ENCODE measurements around the gene BGLAP. TPM values are rescaled to one million over a fixed set of nuclear protein-coding genes. Genes with fewer than 3 reads are reported as not detected.

Gene BGLAP
- total RNA-seq, 1 experiment from 2014 or later: 2.3 TPM

DNA sequence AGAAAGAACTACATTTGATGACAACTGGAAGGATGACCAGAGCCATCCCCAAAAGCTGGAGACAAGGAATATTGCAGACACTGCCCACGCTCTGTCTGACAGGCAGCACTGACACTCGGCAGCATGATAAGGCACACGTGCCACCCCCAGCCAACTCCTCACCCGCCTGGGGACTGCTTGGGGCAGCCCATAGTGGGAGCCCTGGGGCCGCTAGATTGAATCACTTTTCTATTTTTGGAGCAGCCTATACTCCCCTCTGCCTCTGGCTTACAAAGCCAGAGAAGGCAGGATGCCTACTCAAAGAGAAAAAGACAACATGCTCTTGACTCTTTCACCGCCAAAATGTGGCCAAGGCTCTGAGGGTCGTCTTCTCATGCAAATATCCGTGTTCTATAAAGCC lies 39.3 kb downstream of the BGLAP start:
- no peak for TF ChIP-seq IRF2 (CRISPR knock-in tag; IDR thresholded peaks at IDR 0.05; ENCODE audit: borderline replicate concordance, low read depth)
- TF ChIP-seq OVOL2 (CRISPR knock-in tag; IDR thresholded peaks at IDR 0.05; ENCODE audit: borderline replicate concordance): no peak
- CTCF ChIA-PET: interaction anchor here (1.3 to 2.3 kb wide), 6 partner anchors 13 to 165 kb away, joined by 3 to 6 read pairs (median 4); partner anchors contain the start of gene SLC25A44
- peaks cover 24% of the 10 kb centered on the region for H3K4me1 Mint-ChIP-seq
- H3K9me3 Mint-ChIP-seq: no peaks in the 10 kb centered on the region
- peaks cover 26% of the 10 kb centered on the region for H3K36me3 Mint-ChIP-seq
- peak overlapping the region; percentile 97 for H3K4me3 Mint-ChIP-seq
- DNase-seq (ENCODE audit: low spot score) (no peak), ATAC-seq (no peak)
- H3K27ac Mint-ChIP-seq: peak overlapping the region; percentile 95
- no peaks in the 10 kb centered on the region for H3K27me3 Mint-ChIP-seq (ENCODE audit: low read depth)
- POLR2A ChIA-PET: interaction anchor here (0.5 to 1.0 kb wide), 2 partner anchors 26 to 136 kb away, joined by 3 read pairs; no protein-coding TSS in a partner anchor

DNA sequence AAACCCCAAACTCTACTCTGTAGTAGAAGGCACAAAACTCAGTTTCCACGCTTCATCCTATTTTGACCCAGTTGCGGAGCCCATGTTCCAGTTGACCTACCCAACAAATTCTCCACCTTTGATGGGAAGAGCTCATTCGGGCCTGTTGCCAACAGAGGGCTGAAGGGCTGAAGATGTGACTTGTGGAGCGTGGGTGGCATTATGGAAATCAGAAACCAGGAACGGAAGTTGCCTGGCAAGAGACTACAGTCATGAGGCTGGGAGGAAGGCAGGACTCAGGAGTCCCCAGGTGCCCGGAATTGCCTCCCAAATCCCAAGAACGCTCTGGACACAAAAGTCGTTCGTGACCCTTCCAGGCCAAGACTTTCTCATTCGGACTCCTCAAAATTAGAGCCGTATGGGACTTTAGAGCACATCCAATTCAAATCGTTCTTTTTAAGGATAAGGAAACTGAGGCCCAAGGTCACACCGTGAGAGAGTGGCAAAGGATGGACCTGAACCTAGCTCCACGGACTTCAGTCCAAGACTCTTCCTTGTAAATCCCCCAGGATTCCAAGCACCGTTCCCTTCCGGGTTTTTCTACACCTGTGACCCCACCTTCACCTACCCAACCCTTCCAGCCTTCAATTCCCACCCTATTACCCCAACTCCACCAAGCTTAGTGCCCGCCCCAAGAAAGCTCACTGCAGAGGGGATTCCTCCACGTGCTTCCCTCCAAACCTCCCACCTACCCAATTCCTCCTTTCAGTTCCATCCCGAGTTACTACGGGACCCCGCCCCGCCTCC lies 39.9 kb downstream of the BGLAP start:
- peaks cover 20% of the 10 kb centered on the region for H3K36me3 Mint-ChIP-seq
- no peaks in the 10 kb centered on the region for H3K27me3 Mint-ChIP-seq (ENCODE audit: low read depth)
- H3K4me1 Mint-ChIP-seq: peaks cover 24% of the 10 kb centered on the region
- peak overlapping the region; percentile 97 for H3K4me3 Mint-ChIP-seq
- TF ChIP-seq, protein P1, sequence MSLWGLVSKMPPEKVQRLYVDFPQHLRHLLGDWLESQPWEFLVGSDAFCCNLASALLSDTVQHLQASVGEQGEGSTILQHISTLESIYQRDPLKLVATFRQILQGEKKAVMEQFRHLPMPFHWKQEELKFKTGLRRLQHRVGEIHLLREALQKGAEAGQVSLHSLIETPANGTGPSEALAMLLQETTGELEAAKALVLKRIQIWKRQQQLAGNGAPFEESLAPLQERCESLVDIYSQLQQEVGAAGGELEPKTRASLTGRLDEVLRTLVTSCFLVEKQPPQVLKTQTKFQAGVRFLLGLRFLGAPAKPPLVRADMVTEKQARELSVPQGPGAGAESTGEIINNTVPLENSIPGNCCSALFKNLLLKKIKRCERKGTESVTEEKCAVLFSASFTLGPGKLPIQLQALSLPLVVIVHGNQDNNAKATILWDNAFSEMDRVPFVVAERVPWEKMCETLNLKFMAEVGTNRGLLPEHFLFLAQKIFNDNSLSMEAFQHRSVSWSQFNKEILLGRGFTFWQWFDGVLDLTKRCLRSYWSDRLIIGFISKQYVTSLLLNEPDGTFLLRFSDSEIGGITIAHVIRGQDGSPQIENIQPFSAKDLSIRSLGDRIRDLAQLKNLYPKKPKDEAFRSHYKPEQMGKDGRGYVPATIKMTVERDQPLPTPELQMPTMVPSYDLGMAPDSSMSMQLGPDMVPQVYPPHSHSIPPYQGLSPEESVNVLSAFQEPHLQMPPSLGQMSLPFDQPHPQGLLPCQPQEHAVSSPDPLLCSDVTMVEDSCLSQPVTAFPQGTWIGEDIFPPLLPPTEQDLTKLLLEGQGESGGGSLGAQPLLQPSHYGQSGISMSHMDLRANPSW (CRISPR knock-in tag; conservative IDR thresholded peaks at IDR 0.05; ENCODE audit: low read depth): no peak
- TF ChIP-seq, protein P2, sequence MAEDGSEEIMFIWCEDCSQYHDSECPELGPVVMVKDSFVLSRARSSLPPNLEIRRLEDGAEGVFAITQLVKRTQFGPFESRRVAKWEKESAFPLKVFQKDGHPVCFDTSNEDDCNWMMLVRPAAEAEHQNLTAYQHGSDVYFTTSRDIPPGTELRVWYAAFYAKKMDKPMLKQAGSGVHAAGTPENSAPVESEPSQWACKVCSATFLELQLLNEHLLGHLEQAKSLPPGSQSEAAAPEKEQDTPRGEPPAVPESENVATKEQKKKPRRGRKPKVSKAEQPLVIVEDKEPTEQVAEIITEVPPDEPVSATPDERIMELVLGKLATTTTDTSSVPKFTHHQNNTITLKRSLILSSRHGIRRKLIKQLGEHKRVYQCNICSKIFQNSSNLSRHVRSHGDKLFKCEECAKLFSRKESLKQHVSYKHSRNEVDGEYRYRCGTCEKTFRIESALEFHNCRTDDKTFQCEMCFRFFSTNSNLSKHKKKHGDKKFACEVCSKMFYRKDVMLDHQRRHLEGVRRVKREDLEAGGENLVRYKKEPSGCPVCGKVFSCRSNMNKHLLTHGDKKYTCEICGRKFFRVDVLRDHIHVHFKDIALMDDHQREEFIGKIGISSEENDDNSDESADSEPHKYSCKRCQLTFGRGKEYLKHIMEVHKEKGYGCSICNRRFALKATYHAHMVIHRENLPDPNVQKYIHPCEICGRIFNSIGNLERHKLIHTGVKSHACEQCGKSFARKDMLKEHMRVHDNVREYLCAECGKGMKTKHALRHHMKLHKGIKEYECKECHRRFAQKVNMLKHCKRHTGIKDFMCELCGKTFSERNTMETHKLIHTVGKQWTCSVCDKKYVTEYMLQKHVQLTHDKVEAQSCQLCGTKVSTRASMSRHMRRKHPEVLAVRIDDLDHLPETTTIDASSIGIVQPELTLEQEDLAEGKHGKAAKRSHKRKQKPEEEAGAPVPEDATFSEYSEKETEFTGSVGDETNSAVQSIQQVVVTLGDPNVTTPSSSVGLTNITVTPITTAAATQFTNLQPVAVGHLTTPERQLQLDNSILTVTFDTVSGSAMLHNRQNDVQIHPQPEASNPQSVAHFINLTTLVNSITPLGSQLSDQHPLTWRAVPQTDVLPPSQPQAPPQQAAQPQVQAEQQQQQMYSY (CRISPR knock-in tag; IDR thresholded peaks at IDR 0.05): peak; percentile 95
- CTCF ChIA-PET: interaction anchor here (0.7 to 2.4 kb wide), 19 partner anchors 12 to 185 kb away, joined by 3 to 18 read pairs (median 5); partner anchors contain the start of genes CCT3, PMF1, SLC25A44 and TSACC
- peak overlapping the region; percentile 95 for H3K27ac Mint-ChIP-seq
- peak; percentile 19; the same call in 1 of the 2 replicates for ATAC-seq
- H3K9me3 Mint-ChIP-seq: no peaks in the 10 kb centered on the region
- POLR2A ChIA-PET: interaction anchor here (0.5 to 2.0 kb wide), 9 partner anchors 9 to 219 kb away, joined by 3 to 10 read pairs (median 5); partner anchors contain the start of genes CCT3 and TSACC
- DNase-seq (ENCODE audit: low spot score): no peak

DNA sequence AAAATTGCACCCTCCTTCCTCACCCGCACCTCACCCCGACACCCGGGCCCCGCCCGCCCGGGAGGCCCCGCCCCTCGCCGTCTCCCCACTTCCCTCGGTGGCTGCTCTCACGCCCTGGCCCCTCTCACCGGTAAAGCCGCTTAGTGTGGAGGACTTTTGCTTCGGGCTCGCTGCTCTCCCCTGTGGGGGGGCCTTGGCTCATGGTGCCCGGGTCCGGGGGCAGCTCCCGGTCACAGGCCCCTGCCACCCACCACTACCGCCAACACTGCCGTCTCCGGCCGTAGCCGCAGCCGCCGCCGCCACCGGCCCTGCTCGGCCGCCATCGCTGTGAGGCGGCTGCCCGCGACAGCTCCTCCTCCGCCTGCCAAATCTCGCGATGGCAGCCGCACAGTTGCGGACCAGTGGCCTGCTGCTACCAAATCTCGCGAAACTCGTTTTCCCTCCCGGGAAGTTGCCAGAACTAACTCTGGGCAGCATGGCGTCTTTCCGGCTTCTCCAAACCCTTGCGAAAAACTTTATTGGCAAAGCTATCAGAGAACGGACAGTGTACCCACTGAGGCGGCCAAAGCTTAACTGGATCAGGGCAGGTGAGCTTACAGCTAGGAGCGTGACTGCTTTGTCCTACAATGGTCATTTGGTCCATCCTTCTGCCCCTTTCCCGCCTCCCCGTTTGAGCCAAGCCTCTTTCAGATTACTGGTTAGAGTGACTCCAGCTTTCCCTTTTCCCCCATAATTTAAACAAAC lies 40.7 kb downstream of the BGLAP start, which contains the start of gene SMG5:
SMG5 (minus strand) TSS at position 347 of the 744 bp plus-strand sequence; CDS start at position 202, 145 bp downstream.
- Mint-ChIP-seq H3K4me1 (peaks cover 24% of the 10 kb centered on the region), H3K4me3 (peak within 1 kb of the TSS; percentile 97), H3K36me3 (peaks cover 13% of the 10 kb centered on the region), H3K27ac (peak within 1 kb of the TSS; percentile 97), H3K27me3 (ENCODE audit: low read depth) (no peaks in the 10 kb centered on the region), H3K9me3 (no peaks in the 10 kb centered on the region)
- ChIA-PET POLR2A (interaction anchor here (0.5 to 2.0 kb wide), 13 partner anchors 10 to 1989 kb away, joined by 3 to 10 read pairs (median 4); partner anchors contain the start of genes CCT3, PMF1 and TSACC), CTCF (interaction anchor here (0.7 to 2.4 kb wide), 26 partner anchors 11 to 345 kb away, joined by 3 to 18 read pairs (median 5); partner anchors contain the start of genes CCT3, PMF1, SLC25A44 and TSACC)
- DNase-seq (ENCODE audit: low spot score): peak; percentile 97
- ATAC-seq: peak; percentile 94
- TF ChIP-seq NR2C2 (CRISPR knock-in tag; IDR thresholded peaks at IDR 0.05): no peak
- TF ChIP-seq, protein P3, sequence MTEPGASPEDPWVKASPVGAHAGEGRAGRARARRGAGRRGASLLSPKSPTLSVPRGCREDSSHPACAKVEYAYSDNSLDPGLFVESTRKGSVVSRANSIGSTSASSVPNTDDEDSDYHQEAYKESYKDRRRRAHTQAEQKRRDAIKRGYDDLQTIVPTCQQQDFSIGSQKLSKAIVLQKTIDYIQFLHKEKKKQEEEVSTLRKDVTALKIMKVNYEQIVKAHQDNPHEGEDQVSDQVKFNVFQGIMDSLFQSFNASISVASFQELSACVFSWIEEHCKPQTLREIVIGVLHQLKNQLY (CRISPR knock-in tag; IDR thresholded peaks at IDR 0.05): no peak
- TF ChIP-seq, protein P4, sequence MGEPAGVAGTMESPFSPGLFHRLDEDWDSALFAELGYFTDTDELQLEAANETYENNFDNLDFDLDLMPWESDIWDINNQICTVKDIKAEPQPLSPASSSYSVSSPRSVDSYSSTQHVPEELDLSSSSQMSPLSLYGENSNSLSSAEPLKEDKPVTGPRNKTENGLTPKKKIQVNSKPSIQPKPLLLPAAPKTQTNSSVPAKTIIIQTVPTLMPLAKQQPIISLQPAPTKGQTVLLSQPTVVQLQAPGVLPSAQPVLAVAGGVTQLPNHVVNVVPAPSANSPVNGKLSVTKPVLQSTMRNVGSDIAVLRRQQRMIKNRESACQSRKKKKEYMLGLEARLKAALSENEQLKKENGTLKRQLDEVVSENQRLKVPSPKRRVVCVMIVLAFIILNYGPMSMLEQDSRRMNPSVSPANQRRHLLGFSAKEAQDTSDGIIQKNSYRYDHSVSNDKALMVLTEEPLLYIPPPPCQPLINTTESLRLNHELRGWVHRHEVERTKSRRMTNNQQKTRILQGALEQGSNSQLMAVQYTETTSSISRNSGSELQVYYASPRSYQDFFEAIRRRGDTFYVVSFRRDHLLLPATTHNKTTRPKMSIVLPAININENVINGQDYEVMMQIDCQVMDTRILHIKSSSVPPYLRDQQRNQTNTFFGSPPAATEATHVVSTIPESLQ (CRISPR knock-in tag; IDR thresholded peaks at IDR 0.05): no peak
- TF ChIP-seq CREM (CRISPR knock-in tag; IDR thresholded peaks at IDR 0.05): peak; percentile 58; the same call in 1 of the 2 replicates
- TF ChIP-seq HMGA2 (CRISPR knock-in tag; IDR thresholded peaks at IDR 0.05): no peak
- TF ChIP-seq, protein P5, sequence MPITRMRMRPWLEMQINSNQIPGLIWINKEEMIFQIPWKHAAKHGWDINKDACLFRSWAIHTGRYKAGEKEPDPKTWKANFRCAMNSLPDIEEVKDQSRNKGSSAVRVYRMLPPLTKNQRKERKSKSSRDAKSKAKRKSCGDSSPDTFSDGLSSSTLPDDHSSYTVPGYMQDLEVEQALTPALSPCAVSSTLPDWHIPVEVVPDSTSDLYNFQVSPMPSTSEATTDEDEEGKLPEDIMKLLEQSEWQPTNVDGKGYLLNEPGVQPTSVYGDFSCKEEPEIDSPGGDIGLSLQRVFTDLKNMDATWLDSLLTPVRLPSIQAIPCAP (CRISPR knock-in tag; IDR thresholded peaks at IDR 0.05): 0 out of 2 replicates have a peak, but pooled peaks have one; percentile 67
- TF ChIP-seq, protein P6, sequence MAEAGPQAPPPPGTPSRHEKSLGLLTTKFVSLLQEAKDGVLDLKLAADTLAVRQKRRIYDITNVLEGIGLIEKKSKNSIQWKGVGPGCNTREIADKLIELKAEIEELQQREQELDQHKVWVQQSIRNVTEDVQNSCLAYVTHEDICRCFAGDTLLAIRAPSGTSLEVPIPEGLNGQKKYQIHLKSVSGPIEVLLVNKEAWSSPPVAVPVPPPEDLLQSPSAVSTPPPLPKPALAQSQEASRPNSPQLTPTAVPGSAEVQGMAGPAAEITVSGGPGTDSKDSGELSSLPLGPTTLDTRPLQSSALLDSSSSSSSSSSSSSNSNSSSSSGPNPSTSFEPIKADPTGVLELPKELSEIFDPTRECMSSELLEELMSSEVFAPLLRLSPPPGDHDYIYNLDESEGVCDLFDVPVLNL (CRISPR knock-in tag; IDR thresholded peaks at IDR 0.05; ENCODE audit: borderline replicate concordance, low read depth): no peak; the same call in 1 of the 2 replicates
- no peak for TF ChIP-seq MXD4 (CRISPR knock-in tag; IDR thresholded peaks at IDR 0.05; ENCODE audit: borderline replicate concordance)
- TF ChIP-seq ZNF263 (CRISPR knock-in tag; IDR thresholded peaks at IDR 0.05; ENCODE audit: low read depth): no peak
- TF ChIP-seq, protein P7, sequence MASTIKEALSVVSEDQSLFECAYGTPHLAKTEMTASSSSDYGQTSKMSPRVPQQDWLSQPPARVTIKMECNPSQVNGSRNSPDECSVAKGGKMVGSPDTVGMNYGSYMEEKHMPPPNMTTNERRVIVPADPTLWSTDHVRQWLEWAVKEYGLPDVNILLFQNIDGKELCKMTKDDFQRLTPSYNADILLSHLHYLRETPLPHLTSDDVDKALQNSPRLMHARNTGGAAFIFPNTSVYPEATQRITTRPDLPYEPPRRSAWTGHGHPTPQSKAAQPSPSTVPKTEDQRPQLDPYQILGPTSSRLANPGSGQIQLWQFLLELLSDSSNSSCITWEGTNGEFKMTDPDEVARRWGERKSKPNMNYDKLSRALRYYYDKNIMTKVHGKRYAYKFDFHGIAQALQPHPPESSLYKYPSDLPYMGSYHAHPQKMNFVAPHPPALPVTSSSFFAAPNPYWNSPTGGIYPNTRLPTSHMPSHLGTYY (CRISPR knock-in tag; IDR thresholded peaks at IDR 0.05): no peak

Measured in WTC11 (cell line).